Endothelial cell of umbilical vein (primary cell): Measurements from ENCODE around the gene HPGDS.

Experiments used
- CTCF ChIP-seq, 2 donors: IDR thresholded peaks; 1 replicate in 1 of 2; 2 replicates in 1 of 2; pipeline ENCODE4 v1.5.1; 2011; ENCODE audit warnings: low read length in 2 of 2, mild to moderate bottlenecking in 2 of 2, moderate library complexity in 2 of 2, control low read depth in 1 of 2, inconsistent platforms in 1 of 2, low read depth in 1 of 2; ENCODE audit not compliant: insufficient read depth in 1 of 2; ENCODE audit errors: extremely low read depth in 1 of 2
- EZH2 ChIP-seq: IDR thresholded peaks from 2 replicates; pipeline ENCODE4 v1.6.1; 2012; ENCODE audit warnings: borderline replicate concordance, low read depth, mild to moderate bottlenecking, moderate library complexity, low read length, inconsistent platforms; ENCODE audit not compliant: severe bottlenecking
- FOS ChIP-seq: IDR thresholded peaks from 2 replicates; pipeline ENCODE4 v1.6.1; 2011; ENCODE audit warnings: mild to moderate bottlenecking, low read length, moderate library complexity, borderline replicate concordance; ENCODE audit not compliant: insufficient read depth
- GATA2 ChIP-seq: IDR thresholded peaks from 2 replicates; pipeline ENCODE4 v1.7.0; 2011; ENCODE audit warnings: low read depth, mild to moderate bottlenecking, moderate library complexity, mixed read lengths, low read length; ENCODE audit not compliant: insufficient read length, insufficient read depth
- JUN ChIP-seq: IDR thresholded peaks from 2 replicates; pipeline ENCODE4 v1.6.1; 2011; ENCODE audit warnings: borderline replicate concordance, low read depth; ENCODE audit not compliant: insufficient read length, insufficient read depth
- MYC ChIP-seq: IDR thresholded peaks from one replicate; pipeline ENCODE4 v1.6.1; 2011; ENCODE audit warnings: mild to moderate bottlenecking, low read depth, low read length
- POLR2A ChIP-seq: IDR thresholded peaks from 2 replicates; pipeline ENCODE4 v1.6.1; 2012; ENCODE audit warnings: low read depth, mild to moderate bottlenecking, control low read depth, low read length
- POLR2AphosphoS5 ChIP-seq: IDR thresholded peaks from 2 replicates; pipeline ENCODE4 v1.6.1; 2012; ENCODE audit warnings: low read depth, mild to moderate bottlenecking, control low read depth, low read length, moderate library complexity; ENCODE audit not compliant: insufficient read depth
- TF ChIP-seq, protein P1 (sequence below): IDR thresholded peaks from 2 replicates; pipeline ENCODE4 v1.6.1; 2011; ENCODE audit not compliant: insufficient read depth, insufficient read length

DNA sequence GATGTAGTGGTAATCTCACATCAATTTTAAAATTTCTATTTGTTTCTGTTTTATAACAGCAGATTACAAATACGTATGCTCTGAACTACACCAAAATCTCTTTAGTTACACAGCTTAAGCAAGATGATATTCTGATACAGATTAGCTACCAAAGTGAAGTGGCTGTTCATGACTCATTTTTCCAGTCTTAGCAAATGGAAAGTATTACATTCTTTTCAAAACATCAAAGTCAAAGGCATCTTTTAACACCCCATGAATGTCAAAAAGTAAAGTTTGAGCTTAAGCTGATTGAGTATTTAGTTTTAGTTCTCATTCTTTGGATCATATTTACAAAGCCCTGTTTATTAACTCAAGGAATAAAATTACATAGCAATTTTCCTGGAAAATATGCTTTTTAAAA lies 6.6 kb upstream of the HPGDS start:
- TF ChIP-seq CTCF (IDR thresholded peaks at IDR 0.05; ENCODE audit: extremely low read depth in 1 of 2, insufficient read depth in 1 of 2, low read depth in 1 of 2, low read length in 2 of 2) (no peak), POLR2AphosphoS5 (no peak), MYC (no peak), POLR2A (no peak), EZH2 (no peak), JUN (peak; percentile 23), GATA2 (no peak), FOS (no peak)
- TF ChIP-seq, protein P1, sequence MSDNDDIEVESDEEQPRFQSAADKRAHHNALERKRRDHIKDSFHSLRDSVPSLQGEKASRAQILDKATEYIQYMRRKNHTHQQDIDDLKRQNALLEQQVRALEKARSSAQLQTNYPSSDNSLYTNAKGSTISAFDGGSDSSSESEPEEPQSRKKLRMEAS, result no peak
